ENCODE results near the gene LETM1.

DNA sequence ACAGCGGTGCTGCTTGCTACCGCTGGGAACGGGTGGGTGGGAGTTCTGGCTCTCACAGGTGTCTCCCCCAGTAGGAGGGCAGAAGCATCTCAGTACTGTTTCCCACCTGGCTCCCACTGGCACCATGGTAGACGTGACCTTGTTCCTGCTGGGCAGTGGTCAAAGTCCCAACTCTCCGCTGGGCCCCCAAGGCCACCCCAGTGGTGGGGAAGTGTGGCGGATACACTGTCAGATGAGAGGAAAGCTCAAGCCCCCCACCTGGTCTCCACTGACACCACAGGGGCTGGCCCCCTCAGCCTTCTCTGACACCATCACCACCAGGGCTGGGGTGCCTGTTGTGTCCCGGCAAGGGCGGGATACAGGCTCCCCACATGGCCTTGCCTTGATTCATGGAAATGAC lies 24.6 kb downstream of the LETM1 start:
- no peak for TF ChIP-seq CTCF (CRISPR knock-in tag; IDR thresholded peaks at IDR 0.05)
- TF ChIP-seq SRF (IDR thresholded peaks at IDR 0.05; ENCODE audit: low read depth, low read length): no peak
- no peak for TF ChIP-seq TBP (CRISPR knock-in tag; IDR thresholded peaks at IDR 0.05)
